GM10248 (cell line): ENCODE results near the gene SLC9A7.
A peak's percentile ranks its signal among the peaks of the same experiment; 100 is the strongest.

Experiments used
- CTCF ChIA-PET: fragments of 300-600 bp; sonication (Branson Sonifier 250); formaldehyde crosslinking; extraction: SDS; loops from one replicate; lab custom pipeline; 2021; ENCODE audit warnings: antibody characterized with exemption; lab: Yijun Ruan, JAX
- POLR2A ChIA-PET: fragments of 350-650 bp; sonication (Branson Sonifier 250); formaldehyde crosslinking; extraction: SDS; loops from one replicate; lab custom pipeline; 2020; ENCODE audit warnings: antibody characterized with exemption; lab: Yijun Ruan, JAX
- DNase-seq: peaks from one replicate; pipeline ENCODE4 v3.0.0; 2012; ENCODE audit errors: extremely low spot score
- TF ChIP-seq, protein P1 (sequence below): IDR thresholded peaks from 2 replicates; pipeline ENCODE4 v1.5.1; 2012; ENCODE audit warnings: mild to moderate bottlenecking, low read depth; ENCODE audit errors: extremely low read depth, missing control alignments, control extremely low read depth

Gene SLC9A7

GRCh38 chrX:46574774-46575381, 184.0 kb downstream of the SLC9A7 start:
- CTCF ChIA-PET = interaction anchor here (0.8 kb wide), 1 partner anchor 9 kb away, joined by 3 read pairs; no protein-coding TSS in a partner anchor
- peak; percentile 28 for DNase-seq
- POLR2A ChIA-PET = no interaction called here
- TF ChIP-seq, protein P1, sequence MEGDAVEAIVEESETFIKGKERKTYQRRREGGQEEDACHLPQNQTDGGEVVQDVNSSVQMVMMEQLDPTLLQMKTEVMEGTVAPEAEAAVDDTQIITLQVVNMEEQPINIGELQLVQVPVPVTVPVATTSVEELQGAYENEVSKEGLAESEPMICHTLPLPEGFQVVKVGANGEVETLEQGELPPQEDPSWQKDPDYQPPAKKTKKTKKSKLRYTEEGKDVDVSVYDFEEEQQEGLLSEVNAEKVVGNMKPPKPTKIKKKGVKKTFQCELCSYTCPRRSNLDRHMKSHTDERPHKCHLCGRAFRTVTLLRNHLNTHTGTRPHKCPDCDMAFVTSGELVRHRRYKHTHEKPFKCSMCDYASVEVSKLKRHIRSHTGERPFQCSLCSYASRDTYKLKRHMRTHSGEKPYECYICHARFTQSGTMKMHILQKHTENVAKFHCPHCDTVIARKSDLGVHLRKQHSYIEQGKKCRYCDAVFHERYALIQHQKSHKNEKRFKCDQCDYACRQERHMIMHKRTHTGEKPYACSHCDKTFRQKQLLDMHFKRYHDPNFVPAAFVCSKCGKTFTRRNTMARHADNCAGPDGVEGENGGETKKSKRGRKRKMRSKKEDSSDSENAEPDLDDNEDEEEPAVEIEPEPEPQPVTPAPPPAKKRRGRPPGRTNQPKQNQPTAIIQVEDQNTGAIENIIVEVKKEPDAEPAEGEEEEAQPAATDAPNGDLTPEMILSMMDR = no peak

- TF ChIP-seq, protein P1 = no peak
- POLR2A ChIA-PET = no interaction called here
- CTCF ChIA-PET = interaction anchor here (0.8 kb wide), 1 partner anchor 10 kb away, joined by 3 read pairs; no protein-coding TSS in a partner anchor
- DNase-seq = peak; percentile 48
Observed at GRCh38 chrX:46573892-46574773, 184.8 kb downstream of the SLC9A7 start.

DNA sequence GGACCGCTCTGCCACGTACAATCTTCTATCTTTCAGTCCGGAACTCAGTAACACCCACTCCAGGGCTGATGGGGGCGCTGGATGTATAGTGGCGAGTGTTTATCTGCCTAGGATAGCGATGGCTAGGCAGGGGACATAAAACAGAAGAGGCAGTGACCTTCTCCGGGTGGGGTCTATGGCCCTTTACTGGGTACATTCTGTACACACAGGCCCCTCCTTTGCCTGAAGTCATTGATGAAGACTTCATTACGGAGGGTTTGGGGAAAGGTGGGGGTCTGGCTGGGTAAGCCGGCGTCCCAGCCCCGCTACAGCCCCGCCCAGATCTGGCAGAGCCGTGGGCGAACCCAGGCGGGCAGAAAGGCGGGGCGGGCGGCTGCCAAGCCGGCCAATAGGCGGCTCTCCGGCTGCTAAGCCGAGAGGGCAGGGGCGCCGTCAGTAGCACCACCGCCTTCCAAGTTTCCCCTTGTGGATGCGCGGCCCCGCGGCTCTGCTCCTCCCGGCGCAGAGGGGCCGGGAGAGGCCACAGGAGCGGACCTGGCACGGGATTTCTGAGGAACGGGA, 185.5 kb downstream of the SLC9A7 start, which contains the start of gene CHST7:
TSS of gene CHST7 (plus strand) at position 435 of the 561 bp plus-strand sequence. CDS start 167 bp downstream, outside the sequence.
- DNase-seq = peak; percentile 50
- CTCF ChIA-PET = interaction anchor here (1.0 to 1.5 kb wide), 6 partner anchors 11 to 224 kb away, joined by 3 to 5 read pairs (median 4); no protein-coding TSS in a partner anchor
- POLR2A ChIA-PET = no interaction called here
- TF ChIP-seq, protein P1 = peak; percentile 29

GRCh38 chrX:46572340-46572936, 186.5 kb downstream of the SLC9A7 start:
- TF ChIP-seq, protein P1 = no peak
- POLR2A ChIA-PET = interaction anchor here (0.6 kb wide), 1 partner anchor 932 kb away, joined by 7 read pairs; no protein-coding TSS in a partner anchor
- DNase-seq = peak; percentile 40
- CTCF ChIA-PET = interaction anchor here (1.0 to 1.5 kb wide), 8 partner anchors 9 to 225 kb away, joined by 3 to 5 read pairs (median 3); no protein-coding TSS in a partner anchor

DNA sequence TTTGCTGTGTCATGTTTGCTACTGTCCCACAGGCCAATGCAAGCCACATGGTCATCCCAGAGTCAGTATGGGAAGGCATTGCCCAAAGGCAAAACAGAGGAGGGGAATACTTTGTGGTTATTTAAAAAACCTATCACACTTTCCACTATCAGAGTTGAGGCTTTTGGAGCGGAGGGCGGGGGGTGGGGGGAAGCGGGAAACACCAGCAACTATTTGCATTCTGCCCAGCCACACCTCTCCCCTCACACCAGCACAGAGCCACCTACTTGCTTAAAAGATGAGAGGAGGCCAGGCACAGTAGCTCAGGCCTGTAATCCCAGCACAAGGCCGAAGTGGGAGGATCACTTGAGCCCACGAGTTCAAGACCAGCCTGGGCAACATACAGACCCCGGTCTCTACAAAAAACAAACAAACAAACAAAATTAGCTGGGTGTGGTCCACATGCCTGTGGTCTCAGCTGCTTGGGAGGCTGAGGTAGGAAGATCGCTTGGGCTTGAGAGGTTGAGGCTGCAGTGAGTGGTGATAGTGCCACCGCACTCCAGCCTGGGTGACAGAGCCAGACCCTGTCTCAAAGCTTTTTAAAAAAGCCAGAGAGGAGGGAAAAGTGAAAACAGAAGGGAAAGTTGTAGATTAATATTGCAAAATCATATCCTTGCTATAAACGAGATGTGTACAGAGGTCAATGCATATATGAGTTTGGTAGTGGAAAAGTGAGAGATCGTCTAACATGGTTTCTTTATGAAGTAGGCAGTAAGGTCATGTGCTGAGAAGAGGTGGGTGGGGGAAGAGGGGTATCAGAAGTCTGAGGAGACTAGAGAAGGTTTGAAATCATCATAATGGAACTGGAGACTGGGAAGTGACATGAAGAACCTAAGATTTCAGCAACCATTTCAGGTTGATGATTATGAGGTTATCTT, 187.2 kb downstream of the SLC9A7 start:
- DNase-seq = peak; percentile 39
- TF ChIP-seq, protein P1 = no peak
- POLR2A ChIA-PET = no interaction called here
- CTCF ChIA-PET = interaction anchor here (0.8 to 1.5 kb wide), 7 partner anchors 8 to 225 kb away, joined by 3 to 5 read pairs (median 3); no protein-coding TSS in a partner anchor
